H1 (cell line): ENCODE measurements around the gene TIMP4. TPM values are rescaled to one million over a fixed set of nuclear protein-coding genes. Genes with fewer than 3 reads are reported as not detected.

ENCODE experiments used
- CTCF ChIA-PET: fragments of 300-600 bp; sonication (Branson Sonifier 250); formaldehyde crosslinking; loops from one replicate; lab custom pipeline; 2021; ENCODE audit not compliant: partially characterized antibody; lab: Charles Lee
- POLR2A ChIA-PET: fragments of 300-600 bp; sonication (Branson Sonifier 250); formaldehyde crosslinking; loops from one replicate; lab custom pipeline; 2021; ENCODE audit warnings: inconsistent platforms; ENCODE audit not compliant: partially characterized antibody; lab: Charles Lee
- DNase-seq, 2 experiments: peaks; one replicate each; pipeline versions ENCODE4 v3.0.0 to v3.0.0-alpha.2; 2010 to 2022; ENCODE audit warnings: low spot score in 2 of 2, low read depth in 1 of 2, mixed read lengths in 1 of 2
- FAIRE-seq: peaks from 2 replicates; lab custom pipeline; 2011; peaks lifted over from hg19 to GRCh38; lab: Jason Lieb, UNC
- H2AFZ ChIP-seq: 2 replicates; pipeline ENCODE4 v1.8.1; 2012; ENCODE audit warnings: low read length, inconsistent platforms
- H2AK5ac ChIP-seq: 2 replicates; pipeline ENCODE4 v1.6.1; 2013; ENCODE audit warnings: low read depth, low read length
- H2BK120ac ChIP-seq: replicated peaks from 2 replicates; pipeline ENCODE3; 2013; ENCODE audit warnings: low read depth, low read length, inconsistent platforms
- H2BK12ac ChIP-seq: 2 replicates; pipeline ENCODE4 v1.6.1; 2013; ENCODE audit warnings: low read depth, low read length
- H2BK15ac ChIP-seq: 2 replicates; pipeline ENCODE4 v1.6.1; 2013; ENCODE audit warnings: low read length
- H2BK20ac ChIP-seq: 2 replicates; pipeline ENCODE4 v1.6.1; 2013; ENCODE audit warnings: low read length
- H2BK5ac ChIP-seq: 2 replicates; pipeline ENCODE4 v1.6.1; 2013; ENCODE audit warnings: low read depth, low read length
- H3K14ac ChIP-seq: 2 replicates; pipeline ENCODE4 v1.6.1; 2013; ENCODE audit warnings: inconsistent platforms; ENCODE audit not compliant: insufficient read length
- H3K18ac ChIP-seq: 2 replicates; pipeline ENCODE4 v1.6.1; 2013; ENCODE audit warnings: low read length; ENCODE audit errors: extremely low read depth
- H3K23ac ChIP-seq: 2 replicates; pipeline ENCODE4 v1.6.1; 2013; ENCODE audit warnings: inconsistent platforms; ENCODE audit not compliant: insufficient read length
- H3K23me2 ChIP-seq: 2 replicates; pipeline ENCODE4 v1.6.1; 2013; ENCODE audit warnings: low read depth, low read length
- H3K27ac ChIP-seq: 2 replicates; pipeline ENCODE4 v1.6.1; 2011; ENCODE audit warnings: low read depth, low read length, inconsistent platforms
- H3K27me3 ChIP-seq, 4 experiments: replicated peaks in 1 of 4; 1 replicate in 1 of 4; 2 replicates in 3 of 4; pipeline versions ENCODE4 v1.6.1 to v1.8.1; 2011 to 2013; ENCODE audit warnings: low read length in 3 of 4, mild to moderate bottlenecking in 3 of 4, inconsistent platforms in 2 of 4, mixed read lengths in 2 of 4, moderate library complexity in 1 of 4; ENCODE audit not compliant: control insufficient read depth in 3 of 4, insufficient read depth in 3 of 4; ENCODE audit errors: extremely low read depth in 1 of 4
- H3K36me3 ChIP-seq, 4 experiments: 2 replicates each; pipeline versions ENCODE4 v1.6.1 to v1.8.1; 2011 to 2013; ENCODE audit warnings: mild to moderate bottlenecking in 4 of 4, low read length in 3 of 4, moderate library complexity in 2 of 4, control low read depth in 1 of 4, inconsistent platforms in 1 of 4; ENCODE audit not compliant: insufficient read depth in 4 of 4, control insufficient read depth in 2 of 4
- H3K4ac ChIP-seq: replicated peaks from 2 replicates; pipeline ENCODE3; 2013; ENCODE audit warnings: low read length, low read depth, mixed read lengths, inconsistent platforms; ENCODE audit not compliant: insufficient read length
- H3K4me1 ChIP-seq, 4 experiments: replicated peaks in 1 of 4; 1 replicate in 1 of 4; 2 replicates in 3 of 4; pipeline versions ENCODE4 v1.6.1 to v1.8.1; 2011 to 2013; ENCODE audit warnings: low read length in 3 of 4, inconsistent platforms in 2 of 4, mixed read lengths in 1 of 4; ENCODE audit not compliant: insufficient read depth in 4 of 4, control insufficient read depth in 3 of 4
- H3K4me2 ChIP-seq, 2 experiments: 2 replicates each; pipeline versions ENCODE4 v1.6.1 to v1.8.1; 2011 to 2013; ENCODE audit warnings: low read depth in 2 of 2, low read length in 2 of 2, control low read depth in 1 of 2, inconsistent platforms in 1 of 2, mild to moderate bottlenecking in 1 of 2; ENCODE audit not compliant: insufficient read depth in 1 of 2
- H3K4me3 ChIP-seq, 4 experiments: fragments of 200-600, 300-600 bp in 1 of 4; sonication (generic), shearing (Covaris generic), sonication (Bioruptor Twin) in 1 of 4; 2 replicates each; pipeline versions ENCODE4 v1.5.1 to v1.8.1; 2011 to 2016; ENCODE audit warnings: low read length in 4 of 4, low read depth in 3 of 4, control low read depth in 2 of 4, inconsistent platforms in 2 of 4, mild to moderate bottlenecking in 2 of 4, mixed read lengths in 1 of 4, moderate library complexity in 1 of 4; ENCODE audit not compliant: insufficient read depth in 2 of 4; ENCODE audit errors: extremely low read depth in 1 of 4
- H3K56ac ChIP-seq: replicated peaks from 2 replicates; pipeline ENCODE3; 2013; ENCODE audit warnings: low read depth, mild to moderate bottlenecking, mixed read lengths, low read length, inconsistent platforms; ENCODE audit not compliant: insufficient read length
- H3K79me1 ChIP-seq: 2 replicates; pipeline ENCODE4 v1.6.1; 2013; ENCODE audit warnings: low read depth, low read length, control low read depth
- H3K79me2 ChIP-seq, 2 experiments: 2 replicates each; pipeline versions ENCODE4 v1.6.1 to v1.8.1; 2012 to 2013; ENCODE audit warnings: low read length in 2 of 2, mild to moderate bottlenecking in 2 of 2, inconsistent platforms in 1 of 2; ENCODE audit not compliant: insufficient read depth in 2 of 2, control insufficient read depth in 1 of 2
- H3K9ac ChIP-seq, 4 experiments: replicated peaks in 1 of 4; 1 replicate in 1 of 4; 2 replicates in 3 of 4; pipeline versions ENCODE4 v1.6.1 to v1.8.1; 2011 to 2013; ENCODE audit warnings: low read depth in 3 of 4, low read length in 3 of 4, control low read depth in 2 of 4, mild to moderate bottlenecking in 2 of 4, moderate library complexity in 2 of 4, inconsistent platforms in 1 of 4; ENCODE audit errors: extremely low read depth in 1 of 4
- H3K9me3 ChIP-seq, 2 experiments: 2 replicates each; pipeline versions ENCODE4 v1.6.1 to v1.8.1; 2012 to 2013; ENCODE audit warnings: mild to moderate bottlenecking in 2 of 2, moderate library complexity in 2 of 2, control low read depth in 1 of 2, inconsistent platforms in 1 of 2, low read depth in 1 of 2, low read length in 1 of 2, mixed read lengths in 1 of 2; ENCODE audit not compliant: insufficient read depth in 2 of 2
- H4K20me1 ChIP-seq, 2 experiments: replicated peaks in 1 of 2; 2 replicates each; pipeline versions ENCODE3 to v1.8.1; 2011 to 2013; ENCODE audit warnings: inconsistent platforms in 2 of 2, low read length in 2 of 2, mild to moderate bottlenecking in 1 of 2; ENCODE audit not compliant: insufficient read depth in 2 of 2, control insufficient read depth in 1 of 2
- H4K5ac ChIP-seq: 2 replicates; pipeline ENCODE4 v1.6.1; 2013; ENCODE audit warnings: low read length, low read depth, mixed read lengths, inconsistent platforms; ENCODE audit not compliant: insufficient read length
- H4K8ac ChIP-seq: 2 replicates; pipeline ENCODE4 v1.8.0; 2013; ENCODE audit warnings: mild to moderate bottlenecking, moderate library complexity, low read length, inconsistent platforms; ENCODE audit not compliant: insufficient read depth; ENCODE audit errors: extremely low read depth
- H4K91ac ChIP-seq: replicated peaks from 2 replicates; pipeline ENCODE3; 2013; ENCODE audit warnings: low read length, mixed read lengths, inconsistent platforms; ENCODE audit not compliant: insufficient read length
- CREB1 ChIP-seq: IDR thresholded peaks from 2 replicates; pipeline ENCODE4 v1.6.1; 2012; ENCODE audit warnings: inconsistent platforms
- EZH2 ChIP-seq: fragments of 200-600 bp; sonication (generic); IDR thresholded peaks from 2 replicates; pipeline ENCODE4 v1.7.1; 2012; ENCODE audit warnings: low read depth, mild to moderate bottlenecking, moderate library complexity, low read length, inconsistent platforms; ENCODE audit not compliant: severe bottlenecking
- RNF2 ChIP-seq: fragments of 200-900, 300-1000 bp; sonication (generic); IDR thresholded peaks from 2 replicates; pipeline ENCODE4 v1.7.1; 2016; ENCODE audit warnings: borderline replicate concordance, low read depth, mild to moderate bottlenecking, antibody characterized with exemption, low read length; ENCODE audit not compliant: poor library complexity, severe bottlenecking; ENCODE audit errors: missing control alignments
- SAP30 ChIP-seq: fragments of 300-600 bp; sonication (generic); IDR thresholded peaks from 2 replicates; pipeline ENCODE4 v1.7.1; 2012; ENCODE audit warnings: low read length, moderate library complexity, mild to moderate bottlenecking, inconsistent platforms; ENCODE audit not compliant: insufficient read depth, insufficient replicate concordance
- SIN3A ChIP-seq, 2 experiments: IDR thresholded peaks in 1 of 2; conservative IDR thresholded peaks in 1 of 2; 2 replicates each; pipeline ENCODE4 v1.6.1; 2011 to 2012; ENCODE audit warnings: low read length in 2 of 2, improper control_type of control experiment in 1 of 2, low read depth in 1 of 2, mild to moderate bottlenecking in 1 of 2
- WGBS, 2 experiments: shearing (Covaris generic) in 1 of 2; methylation state at CpG; one replicate each; pipeline versions ENCODE4 v1.1.6 to v1.1.7; 2013 to 2015; ENCODE audit warnings: low lambda C conversion rate in 2 of 2, mixed read lengths in 2 of 2, inconsistent platforms in 1 of 2, low coverage in 1 of 2, missing lambda C conversion rate in 1 of 2; ENCODE audit not compliant: insufficient replicate concordance in 2 of 2, insufficient coverage in 1 of 2, insufficient read length in 1 of 2; ENCODE audit errors: extremely low coverage in 1 of 2, missing lambda C conversion rate in 1 of 2; 5-methylcytosine and 5-hydroxymethylcytosine counted together
- polyA plus RNA-seq, 7 experiments: library from polyadenylated mRNA; depleted of rRNA in 3 of 7; stranded (reverse) in 5 of 7; unstranded in 2 of 7; fragments of >200 nt in 5 of 7; fragments of 200-250 nt in 2 of 7; gene quantifications; 1 replicate in 5 of 7; 2 replicates in 1 of 7; 4 replicates in 1 of 7; pipeline versions ENCODE4 v1.2.1 to v1.2.3, GENCODE V29; 2011 to 2013; ENCODE audit warnings: missing spikeins in 2 of 7, mixed read lengths in 2 of 7
- total RNA-seq: library from RNA; stranded (reverse); fragmentation: NEBNext Ultra II Directional; extraction: Animal tissue kit (Norgen Biotek cat#: 25700); gene quantifications from 2 replicates; pipeline ENCODE4 v1.2.1, GENCODE V29; 2021
- TF ChIP-seq, protein P1 (sequence below), 3 experiments: IDR thresholded peaks; 1 replicate in 2 of 3; 2 replicates in 1 of 3; pipeline versions ENCODE4 v1.5.1 to v1.6.1; 2011; ENCODE audit warnings: low read length in 3 of 3, mild to moderate bottlenecking in 3 of 3, inconsistent platforms in 2 of 3, low read depth in 1 of 3, moderate library complexity in 1 of 3; ENCODE audit not compliant: insufficient read depth in 1 of 3; ENCODE audit errors: control extremely low read depth in 1 of 3
- TF ChIP-seq, protein P2 (sequence below): IDR thresholded peaks from 2 replicates; pipeline ENCODE4 v1.6.1; 2012; ENCODE audit warnings: low read length, inconsistent platforms

TIMP4 gene
- total and polyA plus RNA-seq, 2 of the 8 experiments (the other 6 are each of a cell fraction or from before 2014, with no cell fraction given) = 5.1 to 8.7 TPM

DNA sequence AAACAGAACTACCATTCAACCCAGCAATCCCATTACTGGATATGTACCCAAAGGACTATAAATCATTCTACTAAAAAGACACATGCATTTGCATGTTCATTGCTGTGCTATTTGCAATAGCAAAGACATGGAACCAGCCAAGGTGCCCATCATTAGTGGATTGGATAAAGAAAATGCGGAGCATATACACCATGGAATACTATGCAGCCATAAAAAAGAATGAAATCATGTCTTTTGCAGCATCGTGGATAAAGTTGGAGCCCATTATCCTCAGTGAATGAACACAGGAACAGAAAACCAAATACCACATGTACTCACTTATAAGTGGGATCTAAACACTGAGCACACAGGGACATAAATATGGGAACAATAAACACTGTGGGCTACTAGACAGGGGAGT, 43.1 kb upstream of the TIMP4 start:
- Histone ChIP-seq H3K14ac (no peak overlapping the region), H3K27ac (no peak overlapping the region), H3K18ac (no peak overlapping the region), H3K4me1 (no peaks in the 10 kb centered on the region), H2BK5ac (no peak overlapping the region), H2BK12ac (no peak overlapping the region), H2AK5ac (no peak overlapping the region), H3K27me3 (no peaks in the 10 kb centered on the region), H4K91ac (no peak overlapping the region), H4K8ac (no peak overlapping the region), H3K9me3 (no peaks in the 10 kb centered on the region), H2BK20ac (no peak overlapping the region), H2BK15ac (no peak overlapping the region), H3K36me3 (no peaks in the 10 kb centered on the region), H4K20me1 (no peaks in the 10 kb centered on the region), H3K56ac (no peak overlapping the region), H3K79me2 (no peaks in the 10 kb centered on the region), H3K4ac (no peak overlapping the region), H3K23me2 (no peaks in the 10 kb centered on the region), H4K5ac (no peak overlapping the region), H3K79me1 (no peaks in the 10 kb centered on the region), H3K23ac (no peak overlapping the region), H3K4me3 (no peak overlapping the region), H3K4me2 (no peak overlapping the region), H2AFZ (no peak overlapping the region), H2BK120ac (no peak overlapping the region), H3K9ac (no peak overlapping the region)
- DNase-seq (no peak), FAIRE-seq (no peak)
- ChIA-PET CTCF (interaction anchor here (1.2 to 1.5 kb wide), 3 partner anchors 23 to 66 kb away, joined by 3 to 6 read pairs (median 4); no protein-coding TSS in a partner anchor), POLR2A (no interaction called here)
- 94% methylated on average over 2 of the region's 2 CpGs; no CpG with 5 or more reads in 1 of the 2 experiments for WGBS, 2 experiments
- TF ChIP-seq, protein P1, sequence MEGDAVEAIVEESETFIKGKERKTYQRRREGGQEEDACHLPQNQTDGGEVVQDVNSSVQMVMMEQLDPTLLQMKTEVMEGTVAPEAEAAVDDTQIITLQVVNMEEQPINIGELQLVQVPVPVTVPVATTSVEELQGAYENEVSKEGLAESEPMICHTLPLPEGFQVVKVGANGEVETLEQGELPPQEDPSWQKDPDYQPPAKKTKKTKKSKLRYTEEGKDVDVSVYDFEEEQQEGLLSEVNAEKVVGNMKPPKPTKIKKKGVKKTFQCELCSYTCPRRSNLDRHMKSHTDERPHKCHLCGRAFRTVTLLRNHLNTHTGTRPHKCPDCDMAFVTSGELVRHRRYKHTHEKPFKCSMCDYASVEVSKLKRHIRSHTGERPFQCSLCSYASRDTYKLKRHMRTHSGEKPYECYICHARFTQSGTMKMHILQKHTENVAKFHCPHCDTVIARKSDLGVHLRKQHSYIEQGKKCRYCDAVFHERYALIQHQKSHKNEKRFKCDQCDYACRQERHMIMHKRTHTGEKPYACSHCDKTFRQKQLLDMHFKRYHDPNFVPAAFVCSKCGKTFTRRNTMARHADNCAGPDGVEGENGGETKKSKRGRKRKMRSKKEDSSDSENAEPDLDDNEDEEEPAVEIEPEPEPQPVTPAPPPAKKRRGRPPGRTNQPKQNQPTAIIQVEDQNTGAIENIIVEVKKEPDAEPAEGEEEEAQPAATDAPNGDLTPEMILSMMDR (IDR thresholded peaks at IDR 0.05; ENCODE audit: control extremely low read depth in 1 of 3, insufficient read depth in 1 of 3, low read depth in 1 of 3, low read length in 3 of 3) = no peak
- TF ChIP-seq SIN3A (conservative IDR thresholded peaks at IDR 0.05 in 1 of 2, IDR thresholded peaks at IDR 0.05 in 1 of 2; ENCODE audit: low read depth in 1 of 2, low read length in 2 of 2) (no peak), SAP30 (no peak), EZH2 (no peak), CREB1 (no peak), RNF2 (no peak)
- TF ChIP-seq, protein P2, sequence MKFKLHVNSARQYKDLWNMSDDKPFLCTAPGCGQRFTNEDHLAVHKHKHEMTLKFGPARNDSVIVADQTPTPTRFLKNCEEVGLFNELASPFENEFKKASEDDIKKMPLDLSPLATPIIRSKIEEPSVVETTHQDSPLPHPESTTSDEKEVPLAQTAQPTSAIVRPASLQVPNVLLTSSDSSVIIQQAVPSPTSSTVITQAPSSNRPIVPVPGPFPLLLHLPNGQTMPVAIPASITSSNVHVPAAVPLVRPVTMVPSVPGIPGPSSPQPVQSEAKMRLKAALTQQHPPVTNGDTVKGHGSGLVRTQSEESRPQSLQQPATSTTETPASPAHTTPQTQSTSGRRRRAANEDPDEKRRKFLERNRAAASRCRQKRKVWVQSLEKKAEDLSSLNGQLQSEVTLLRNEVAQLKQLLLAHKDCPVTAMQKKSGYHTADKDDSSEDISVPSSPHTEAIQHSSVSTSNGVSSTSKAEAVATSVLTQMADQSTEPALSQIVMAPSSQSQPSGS = no peak
